B cell (primary cell): ENCODE measurements around the gene UGT1A7. TPM values are rescaled to one million over a fixed set of nuclear protein-coding genes. Genes with fewer than 3 reads are reported as not detected.

ENCODE experiments used
- ATAC-seq: fragments of 200-7000 bp; cut with Tn5 transposase; one replicate; pipeline ENCODE4 v1.10.0; 2021; ENCODE audit warnings: low read depth, mild to moderate bottlenecking, moderate number of reproducible peaks, moderate library complexity
- CTCF ChIA-PET: fragments of 350-600 bp; sonication (Branson Sonifier 250); formaldehyde crosslinking; loops from one replicate; lab custom pipeline; 2021; ENCODE audit warnings: antibody characterized with exemption, inconsistent platforms; lab: Charles Lee
- POLR2A ChIA-PET: fragments of 350-600 bp; sonication (Branson Sonifier 250); formaldehyde crosslinking; loops from one replicate; lab custom pipeline; 2021; ENCODE audit warnings: antibody characterized with exemption; lab: Charles Lee
- DNase-seq: peaks from one replicate; pipeline ENCODE4 v3.0.0; 2013
- H2AFZ ChIP-seq: 2 replicates; pipeline ENCODE4 v1.6.1; 2012; ENCODE audit warnings: mild to moderate bottlenecking, low read depth, low read length; ENCODE audit not compliant: insufficient read depth, poor library complexity, severe bottlenecking
- H3K27ac ChIP-seq, 2 donors: 1 replicate in 1 of 2; 2 replicates in 1 of 2; pipeline ENCODE4 v1.5.1; 2012 to 2013; ENCODE audit warnings: low read length in 2 of 2, mild to moderate bottlenecking in 2 of 2, moderate library complexity in 1 of 2
- H3K27me3 ChIP-seq, 4 experiments: fragments of 200-600 bp in 1 of 4; sonication (generic) in 1 of 4; replicated peaks in 1 of 4; 1 replicate in 2 of 4; 2 replicates in 2 of 4; pipeline versions ENCODE4 v1.6.1 to v1.7.0; 2013 to 2016; ENCODE audit warnings: low read length in 3 of 4, mild to moderate bottlenecking in 2 of 4, mixed read lengths in 1 of 4, moderate library complexity in 1 of 4; ENCODE audit not compliant: insufficient read depth in 4 of 4, control insufficient read depth in 3 of 4; ENCODE audit errors: control extremely low read depth in 1 of 4
- H3K36me3 ChIP-seq, 2 experiments: replicated peaks in 1 of 2; 1 replicate in 1 of 2; 2 replicates in 1 of 2; pipeline versions ENCODE4 v1.6.1 to v1.7.1; 2013; ENCODE audit warnings: low read length in 1 of 2; ENCODE audit not compliant: insufficient read depth in 2 of 2, control insufficient read depth in 1 of 2; ENCODE audit errors: control extremely low read depth in 1 of 2, extremely low read depth in 1 of 2
- H3K4me1 ChIP-seq, 2 donors: fragments of 200-600 bp in 1 of 2; sonication (generic) in 1 of 2; 1 replicate in 1 of 2; 2 replicates in 1 of 2; pipeline versions ENCODE4 v1.5.1 to v1.6.1; 2013 to 2017; ENCODE audit warnings: low read length in 2 of 2; ENCODE audit not compliant: control insufficient read depth in 2 of 2, insufficient read depth in 2 of 2
- H3K4me2 ChIP-seq: replicated peaks from 2 replicates; pipeline ENCODE3; 2012; ENCODE audit warnings: mild to moderate bottlenecking, low read depth, low read length; ENCODE audit not compliant: poor library complexity, severe bottlenecking
- H3K4me3 ChIP-seq, 5 experiments: fragments of 200-600 bp in 1 of 5; sonication (generic) in 1 of 5; 1 replicate in 3 of 5; 2 replicates in 2 of 5; pipeline versions ENCODE4 v1.5.1 to v1.7.0; 2011 to 2016; ENCODE audit warnings: low read length in 4 of 5, mild to moderate bottlenecking in 4 of 5, low read depth in 2 of 5, control low read depth in 1 of 5, moderate library complexity in 1 of 5; ENCODE audit not compliant: insufficient read depth in 1 of 5; ENCODE audit errors: control extremely low read depth in 1 of 5, extremely low read depth in 1 of 5
- H3K79me2 ChIP-seq: fragments of 200-600 bp; sonication (generic); one replicate; pipeline ENCODE4 v1.6.0; 2016; ENCODE audit warnings: low read length; ENCODE audit not compliant: control insufficient read depth, insufficient read depth
- H3K9ac ChIP-seq: fragments of 200-600 bp; sonication (generic); 2 replicates; pipeline ENCODE4 v1.6.1; 2017; ENCODE audit warnings: mild to moderate bottlenecking, low read length, moderate library complexity
- H3K9me3 ChIP-seq, 3 donors: one replicate each; pipeline versions ENCODE4 v1.6.1 to v1.7.1; 2013; ENCODE audit warnings: low read length in 2 of 3; ENCODE audit not compliant: control insufficient read depth in 2 of 3, insufficient read depth in 1 of 3; ENCODE audit errors: control extremely low read depth in 1 of 3
- H4K20me1 ChIP-seq: 2 replicates; pipeline ENCODE4 v1.6.0; 2012; ENCODE audit warnings: mild to moderate bottlenecking, low read length; ENCODE audit not compliant: insufficient read depth, control insufficient read depth, poor library complexity, severe bottlenecking
- H3K27ac Mint-ChIP-seq: one replicate; pipeline ENCODE4 v1.8.0; 2021; ENCODE audit warnings: mixed read lengths
- H3K27me3 Mint-ChIP-seq: one replicate; pipeline ENCODE4 v1.8.0; 2021; ENCODE audit warnings: mixed read lengths
- H3K4me1 Mint-ChIP-seq: one replicate; pipeline ENCODE4 v1.8.0; 2021; ENCODE audit warnings: mixed read lengths
- H3K4me3 Mint-ChIP-seq: one replicate; pipeline ENCODE4 v1.8.0; 2021; ENCODE audit warnings: mixed read lengths
- H3K9me3 Mint-ChIP-seq: one replicate; pipeline ENCODE4 v1.8.0; 2022; ENCODE audit warnings: mixed read lengths; ENCODE audit not compliant: insufficient read depth
- EZH2 ChIP-seq: IDR thresholded peaks from 2 replicates; pipeline ENCODE4 v1.6.1; 2012; ENCODE audit warnings: borderline replicate concordance, low read depth, mild to moderate bottlenecking, moderate library complexity, low read length; ENCODE audit not compliant: insufficient read depth, poor library complexity, severe bottlenecking
- whole genome bisulfite sequencing: methylation state at CpG from one replicate; pipeline ENCODE4 v1.1.5; 2013; ENCODE audit warnings: missing lambda C conversion rate; ENCODE audit not compliant: insufficient coverage; 5-methylcytosine and 5-hydroxymethylcytosine counted together
- intact Hi-C: fragments of 100-400 bp; cut with micrococcal nuclease; formaldehyde crosslinking; loops from one replicate; pipeline ENCODE4 v1.10.0; 2022
- polyA plus RNA-seq: library from polyadenylated mRNA; depleted of rRNA; stranded (reverse); fragments of >200 nt; gene quantifications from 2 replicates; pipeline ENCODE4 v1.2.3, GENCODE V29; 2012
- total RNA-seq, 2 donors: library from RNA; stranded (reverse); fragments of 120-200 nt in 1 of 2; gene quantifications; 1 replicate in 1 of 2; 2 replicates in 1 of 2; pipeline versions ENCODE4 v1.2.3 to v1.2.4, GENCODE V29; 2013 to 2022
- TF ChIP-seq, protein P1 (sequence below): fragments of 200-600 bp; IDR thresholded peaks from one replicate; pipeline ENCODE4 v1.8.0; 2022; ENCODE audit warnings: antibody characterized with exemption, mild to moderate bottlenecking

Gene UGT1A7
- total and polyA plus RNA-seq, 2 donors (not counting 1 experiment from before 2014, with no cell fraction given), result not detected

DNA sequence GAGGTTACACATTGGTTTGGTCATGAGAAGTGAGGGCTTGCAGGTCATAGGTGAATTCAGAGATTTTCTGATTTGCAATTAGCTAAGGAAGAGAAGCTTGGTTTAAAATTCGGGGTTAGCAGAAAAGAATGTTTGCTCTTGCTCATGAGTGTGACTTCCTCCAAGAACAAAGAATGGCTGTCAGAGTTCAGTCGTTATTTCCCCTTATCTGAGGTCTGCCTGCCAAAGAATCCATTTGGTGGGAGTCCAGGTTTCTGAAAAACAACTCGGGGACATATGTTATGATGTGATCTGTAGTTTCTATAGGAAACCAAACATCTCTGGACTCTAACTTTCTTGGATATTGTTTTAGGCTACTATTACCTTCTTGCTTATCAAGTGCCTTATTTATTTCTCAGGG, 7.8 kb downstream of the UGT1A7 start:
- Histone ChIP-seq H3K79me2 (no peaks in the 10 kb centered on the region), H3K9me3 (no peaks in the 10 kb centered on the region), H3K4me2 (no peak overlapping the region), H3K9ac (no peak overlapping the region), H4K20me1 (no peaks in the 10 kb centered on the region), H3K27ac (no peak overlapping the region), H3K4me1 (no peaks in the 10 kb centered on the region), H2AFZ (no peak overlapping the region), H3K27me3 (peaks cover 0 to 4% (median 0%) of the 10 kb centered on the region in 4 experiments), H3K4me3 (no peak overlapping the region), H3K36me3 (no peaks in the 10 kb centered on the region)
- WGBS, result 11% methylated on average over 2 of the region's 3 CpGs
- CTCF ChIA-PET, result interaction anchor here (0.8 kb wide), 1 partner anchor 17 kb away, joined by 3 read pairs; no protein-coding TSS in a partner anchor
- no peak for ATAC-seq
- Mint-ChIP-seq H3K9me3 (no peaks in the 10 kb centered on the region), H3K27ac (no peak overlapping the region), H3K4me3 (no peak overlapping the region), H3K4me1 (no peaks in the 10 kb centered on the region), H3K27me3 (peaks cover 15% of the 10 kb centered on the region)
- no peak for TF ChIP-seq EZH2
- TF ChIP-seq, protein P1, sequence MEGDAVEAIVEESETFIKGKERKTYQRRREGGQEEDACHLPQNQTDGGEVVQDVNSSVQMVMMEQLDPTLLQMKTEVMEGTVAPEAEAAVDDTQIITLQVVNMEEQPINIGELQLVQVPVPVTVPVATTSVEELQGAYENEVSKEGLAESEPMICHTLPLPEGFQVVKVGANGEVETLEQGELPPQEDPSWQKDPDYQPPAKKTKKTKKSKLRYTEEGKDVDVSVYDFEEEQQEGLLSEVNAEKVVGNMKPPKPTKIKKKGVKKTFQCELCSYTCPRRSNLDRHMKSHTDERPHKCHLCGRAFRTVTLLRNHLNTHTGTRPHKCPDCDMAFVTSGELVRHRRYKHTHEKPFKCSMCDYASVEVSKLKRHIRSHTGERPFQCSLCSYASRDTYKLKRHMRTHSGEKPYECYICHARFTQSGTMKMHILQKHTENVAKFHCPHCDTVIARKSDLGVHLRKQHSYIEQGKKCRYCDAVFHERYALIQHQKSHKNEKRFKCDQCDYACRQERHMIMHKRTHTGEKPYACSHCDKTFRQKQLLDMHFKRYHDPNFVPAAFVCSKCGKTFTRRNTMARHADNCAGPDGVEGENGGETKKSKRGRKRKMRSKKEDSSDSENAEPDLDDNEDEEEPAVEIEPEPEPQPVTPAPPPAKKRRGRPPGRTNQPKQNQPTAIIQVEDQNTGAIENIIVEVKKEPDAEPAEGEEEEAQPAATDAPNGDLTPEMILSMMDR, result no peak
- POLR2A ChIA-PET, result no interaction called here
- intact Hi-C loops, result no loop called here
- no peak for DNase-seq

DNA sequence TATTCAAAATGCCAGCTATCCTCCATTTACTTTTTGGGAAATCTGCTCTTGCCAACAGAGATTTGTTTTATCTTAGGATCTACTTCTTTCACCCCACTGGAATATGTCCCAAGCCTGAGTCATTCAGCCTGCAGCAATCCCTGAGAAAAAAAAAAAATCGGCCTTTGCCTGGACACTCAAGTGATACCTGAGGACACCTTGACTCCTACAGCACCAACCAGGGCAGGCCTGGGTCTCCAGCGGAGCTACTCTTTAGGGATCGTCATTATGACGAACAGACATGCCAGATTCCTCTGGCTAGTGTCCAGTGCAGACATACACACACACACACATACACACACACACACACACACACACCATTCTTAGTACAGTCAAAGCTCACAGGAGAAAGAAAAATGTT, 8.7 kb downstream of the UGT1A7 start:
- Histone ChIP-seq H3K79me2 (no peaks in the 10 kb centered on the region), H2AFZ (no peak overlapping the region), H3K4me3 (no peak overlapping the region), H3K27me3 (peaks cover 0 to 4% (median 0%) of the 10 kb centered on the region in 4 experiments), H4K20me1 (no peaks in the 10 kb centered on the region), H3K4me1 (no peaks in the 10 kb centered on the region), H3K36me3 (no peaks in the 10 kb centered on the region), H3K4me2 (no peak overlapping the region), H3K9ac (no peak overlapping the region), H3K9me3 (no peaks in the 10 kb centered on the region), H3K27ac (no peak overlapping the region)
- H3K4me1 Mint-ChIP-seq, result no peaks in the 10 kb centered on the region
- no peak for TF ChIP-seq EZH2
- TF ChIP-seq, protein P1, result no peak
- CTCF ChIA-PET, result no interaction called here
- intact Hi-C loops, result no loop called here
- H3K4me3 Mint-ChIP-seq, result no peak overlapping the region
- WGBS, result 92% methylated on average over 3 of the region's 4 CpGs
- peaks cover 15% of the 10 kb centered on the region for H3K27me3 Mint-ChIP-seq
- ATAC-seq, result no peak
- H3K9me3 Mint-ChIP-seq, result no peaks in the 10 kb centered on the region
- no peak for DNase-seq
- H3K27ac Mint-ChIP-seq, result no peak overlapping the region
- POLR2A ChIA-PET, result no interaction called here
